AG10803 (cell line): ENCODE data around the gene SHANK2.

ENCODE experiments used
- DNase-seq: peaks from one replicate; pipeline ENCODE4 v3.0.0; 2010; ENCODE audit warnings: low read depth
- H3K4me3 ChIP-seq: 2 replicates; pipeline ENCODE4 v1.5.1; 2011; ENCODE audit warnings: mild to moderate bottlenecking, low read length, control low read depth
- TF ChIP-seq, protein P1 (sequence below): conservative IDR thresholded peaks from 2 replicates; pipeline ENCODE4 v1.5.1; 2011; ENCODE audit warnings: mild to moderate bottlenecking, low read length, control low read depth, inconsistent platforms

Gene SHANK2

DNA sequence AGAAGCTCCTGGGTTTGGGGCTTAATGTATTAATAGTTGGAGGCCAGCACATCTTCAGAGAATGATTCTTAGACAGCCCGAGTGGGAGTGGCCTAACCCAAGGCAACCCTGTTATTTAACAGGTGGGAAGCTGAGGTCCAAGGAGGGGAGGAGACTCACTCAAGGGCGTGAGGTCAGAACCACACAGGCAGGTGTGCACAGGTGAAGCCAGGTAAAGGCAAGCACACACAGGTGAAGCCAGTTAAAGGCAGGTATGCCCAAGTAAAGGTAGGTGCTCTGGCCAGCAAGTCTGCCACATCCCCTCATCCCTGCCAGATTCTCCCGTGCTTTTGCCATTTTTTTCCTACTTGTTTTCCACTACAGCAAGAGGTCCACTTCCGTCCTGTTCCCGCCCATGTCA lies 2.9 kb upstream of the SHANK2 start:
- DNase-seq: no peak
- TF ChIP-seq, protein P1, sequence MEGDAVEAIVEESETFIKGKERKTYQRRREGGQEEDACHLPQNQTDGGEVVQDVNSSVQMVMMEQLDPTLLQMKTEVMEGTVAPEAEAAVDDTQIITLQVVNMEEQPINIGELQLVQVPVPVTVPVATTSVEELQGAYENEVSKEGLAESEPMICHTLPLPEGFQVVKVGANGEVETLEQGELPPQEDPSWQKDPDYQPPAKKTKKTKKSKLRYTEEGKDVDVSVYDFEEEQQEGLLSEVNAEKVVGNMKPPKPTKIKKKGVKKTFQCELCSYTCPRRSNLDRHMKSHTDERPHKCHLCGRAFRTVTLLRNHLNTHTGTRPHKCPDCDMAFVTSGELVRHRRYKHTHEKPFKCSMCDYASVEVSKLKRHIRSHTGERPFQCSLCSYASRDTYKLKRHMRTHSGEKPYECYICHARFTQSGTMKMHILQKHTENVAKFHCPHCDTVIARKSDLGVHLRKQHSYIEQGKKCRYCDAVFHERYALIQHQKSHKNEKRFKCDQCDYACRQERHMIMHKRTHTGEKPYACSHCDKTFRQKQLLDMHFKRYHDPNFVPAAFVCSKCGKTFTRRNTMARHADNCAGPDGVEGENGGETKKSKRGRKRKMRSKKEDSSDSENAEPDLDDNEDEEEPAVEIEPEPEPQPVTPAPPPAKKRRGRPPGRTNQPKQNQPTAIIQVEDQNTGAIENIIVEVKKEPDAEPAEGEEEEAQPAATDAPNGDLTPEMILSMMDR: no peak
- no peak overlapping the region for H3K4me3 ChIP-seq

DNA sequence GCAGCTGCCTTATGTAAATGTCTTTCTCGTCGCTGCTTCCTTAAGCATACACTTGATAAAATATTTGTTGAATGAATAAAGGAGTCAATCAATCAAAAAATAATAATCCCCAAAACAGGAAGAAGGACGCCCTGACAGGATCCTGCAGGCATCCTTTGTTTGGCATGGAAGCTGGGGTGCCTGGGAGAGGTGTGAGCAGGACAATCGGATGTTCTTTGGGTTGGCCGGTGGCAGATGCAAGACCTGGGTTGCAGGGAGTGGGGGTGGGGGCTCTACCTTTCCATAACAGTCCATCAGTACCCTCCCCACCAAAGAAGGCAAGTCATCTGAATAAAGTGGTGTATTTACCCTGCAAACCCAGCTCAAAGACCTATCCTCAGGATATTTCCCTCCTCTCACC lies 1.4 kb upstream of the SHANK2 start:
- DNase-seq: no peak
- no peak overlapping the region for H3K4me3 ChIP-seq
- TF ChIP-seq, protein P1: no peak

DNA sequence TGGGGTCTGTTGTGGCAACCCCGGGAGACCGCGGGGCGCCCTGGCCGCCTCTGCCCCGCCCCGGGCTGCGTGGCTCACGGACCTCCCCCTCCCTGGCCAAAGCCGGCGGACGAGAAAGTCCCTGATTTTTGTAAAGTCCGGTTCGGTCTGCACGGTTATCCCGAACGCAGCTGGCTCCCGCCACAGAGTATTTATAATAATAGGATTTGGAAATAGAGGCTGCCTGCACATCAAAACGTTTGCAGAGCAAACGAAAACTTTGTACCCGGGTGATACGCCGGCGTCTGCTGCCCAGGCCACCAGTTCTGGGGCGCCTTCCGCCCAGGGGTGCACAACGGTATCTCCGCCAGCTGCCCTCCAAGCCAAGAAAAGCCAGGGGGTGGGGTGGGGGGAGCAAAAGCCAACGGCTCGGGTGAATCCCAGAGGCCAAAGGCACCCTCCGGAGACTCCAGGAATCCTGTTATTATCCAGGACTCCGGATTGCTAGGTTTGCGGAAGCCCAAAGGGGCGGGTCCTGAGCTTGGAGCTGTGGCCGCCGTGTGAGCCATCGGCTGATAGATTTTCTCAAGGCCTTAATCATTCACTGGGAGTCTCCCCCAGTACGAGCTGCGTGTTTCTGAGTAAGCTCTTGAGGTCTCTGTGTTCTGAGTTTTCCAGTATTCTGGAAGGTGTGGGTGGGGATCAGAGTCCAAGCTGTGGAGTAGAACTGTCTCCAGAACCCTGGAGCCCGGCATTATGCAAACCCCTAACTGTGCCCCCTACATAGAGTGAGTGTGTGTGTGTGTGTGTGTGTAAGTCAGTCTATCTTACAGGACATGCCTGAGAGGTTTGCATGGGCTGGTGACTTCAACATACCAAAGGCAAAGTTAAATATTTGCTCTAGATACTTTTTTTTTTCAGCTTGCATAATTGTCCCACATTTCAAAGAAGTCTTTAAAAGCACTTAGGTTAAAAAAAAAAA lies 673 bp upstream of the SHANK2 start:
- peak overlapping the region; percentile 26 for H3K4me3 ChIP-seq
- peak; percentile 63 for DNase-seq
- TF ChIP-seq, protein P1: no peak

DNA sequence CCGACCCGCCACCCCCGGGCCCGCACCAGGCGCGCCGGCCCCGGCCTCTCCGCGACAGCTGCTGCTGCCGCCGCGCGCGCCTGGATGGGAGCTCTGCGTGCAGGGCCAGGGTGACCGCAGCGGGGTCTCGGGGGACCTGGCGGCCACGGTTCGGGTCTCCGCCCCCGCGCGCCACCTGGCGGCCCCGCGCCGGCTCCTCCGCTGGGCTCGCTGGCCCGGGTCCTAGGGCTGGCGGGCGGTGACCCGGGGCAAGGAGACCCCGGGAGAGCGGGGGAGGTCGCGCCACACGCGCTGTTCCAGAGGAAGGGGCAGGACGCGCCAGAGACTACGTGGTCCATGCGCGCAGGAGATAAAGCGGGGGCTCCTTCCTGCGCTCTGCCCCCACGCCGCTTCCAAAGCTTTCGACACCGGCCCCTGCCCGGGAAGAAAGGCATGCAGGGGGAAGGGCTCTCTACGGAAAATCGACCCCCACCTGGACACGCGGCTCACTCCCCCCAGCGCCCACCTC lies 562 bp downstream of the SHANK2 start:
- TF ChIP-seq, protein P1: no peak
- no peak for DNase-seq
- peak overlapping the region; percentile 38 for H3K4me3 ChIP-seq

GRCh38 chr11:71251151-71251721 lies 1.1 kb downstream of the SHANK2 start:
- no peak for DNase-seq
- TF ChIP-seq, protein P1: no peak
- no peak overlapping the region for H3K4me3 ChIP-seq

GRCh38 chr11:71250523-71251150 lies 1.7 kb downstream of the SHANK2 start:
- no peak overlapping the region for H3K4me3 ChIP-seq
- TF ChIP-seq, protein P1: no peak
- no peak for DNase-seq
